G401 (cell line): ENCODE measurements around the gene QKI. TPM values are rescaled to one million over a fixed set of nuclear protein-coding genes. Genes with fewer than 3 reads are reported as not detected.
A peak's percentile ranks its signal among the peaks of the same experiment; 100 is the strongest.
"Not testable (repeated sequence)": the region's sequence is repeated elsewhere in the genome, so short reads cannot be mapped to it uniquely, and the experiment has no call there.

ENCODE experiments used
- DNase-seq: peaks from one replicate; pipeline ENCODE4 v3.0.0-alpha.2; 2015; ENCODE audit warnings: low spot score
- in situ Hi-C: cut with HindIII; loops from 2 replicates; pipeline ENCODE4 v1.10.0; 2016; ENCODE audit warnings: low sequenced_read_pairs, mixed read lengths
- total RNA-seq: library from RNA; depleted of rRNA; stranded (reverse); fragments of >200 nt; shearing (Covaris generic); gene quantifications from 2 replicates; pipeline ENCODE4 v1.2.3, GENCODE V29; 2014

QKI gene
- total RNA-seq, 1 experiment from 2014 or later, result 133 TPM

DNA sequence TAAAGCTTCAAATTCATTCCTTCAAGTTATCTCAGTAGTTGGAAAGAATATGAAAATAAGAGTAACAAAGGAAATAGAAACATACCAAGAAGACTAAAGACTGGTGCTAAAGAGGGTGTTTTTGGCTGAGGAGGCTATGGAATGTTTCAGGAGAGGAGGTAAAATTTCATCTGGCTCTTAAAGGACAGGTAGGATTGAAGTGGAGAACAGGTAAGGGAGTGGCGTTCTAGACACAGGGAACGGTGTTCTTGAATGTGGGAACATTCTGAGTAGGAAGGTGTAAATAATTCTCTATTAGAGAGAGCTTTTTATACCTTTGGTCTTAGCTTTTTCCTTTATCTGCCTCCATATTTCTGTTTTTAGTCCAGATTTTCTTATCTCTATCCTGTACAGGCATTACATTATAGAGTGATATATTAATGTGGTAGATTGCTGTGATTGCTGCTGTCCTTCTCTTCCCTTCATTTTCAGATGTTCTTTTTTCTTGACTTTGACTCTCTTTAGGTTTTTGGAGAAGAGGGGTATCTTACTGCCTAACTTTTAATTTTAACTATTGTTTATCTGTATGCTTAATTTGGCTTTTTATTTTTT, 15.4 kb downstream of the QKI start:
- in situ Hi-C loops, result no loop called here
- DNase-seq, result no peak

- in situ Hi-C loops, result no loop called here
- no peak for DNase-seq
Observed at GRCh38 chr6:163432300-163432699, 17.8 kb downstream of the QKI start.

DNA sequence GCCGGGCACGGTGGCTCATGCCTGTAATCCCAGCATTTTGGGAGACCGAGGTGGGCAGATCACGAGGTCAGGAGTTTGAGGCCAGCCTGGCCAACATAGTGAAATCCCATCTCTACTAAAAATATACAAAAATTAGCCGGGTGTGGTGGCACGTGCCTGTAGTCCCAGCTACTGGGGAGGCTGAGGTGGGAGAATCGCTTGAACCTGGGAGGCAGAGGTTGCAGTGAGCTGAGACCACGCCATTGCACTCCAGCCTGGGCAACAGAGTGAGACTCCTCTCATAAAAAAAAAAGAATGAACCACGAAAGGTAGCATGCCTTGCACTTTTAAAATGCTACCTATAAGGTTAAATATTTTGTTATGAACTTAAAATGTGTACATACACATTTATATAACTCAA, 19.0 kb downstream of the QKI start:
- in situ Hi-C loops, DNase-seq: not testable (repeated sequence)

- in situ Hi-C loops, result no loop called here
- no peak for DNase-seq
Observed at GRCh38 chr6:163435023-163435422, 20.5 kb downstream of the QKI start.

DNA sequence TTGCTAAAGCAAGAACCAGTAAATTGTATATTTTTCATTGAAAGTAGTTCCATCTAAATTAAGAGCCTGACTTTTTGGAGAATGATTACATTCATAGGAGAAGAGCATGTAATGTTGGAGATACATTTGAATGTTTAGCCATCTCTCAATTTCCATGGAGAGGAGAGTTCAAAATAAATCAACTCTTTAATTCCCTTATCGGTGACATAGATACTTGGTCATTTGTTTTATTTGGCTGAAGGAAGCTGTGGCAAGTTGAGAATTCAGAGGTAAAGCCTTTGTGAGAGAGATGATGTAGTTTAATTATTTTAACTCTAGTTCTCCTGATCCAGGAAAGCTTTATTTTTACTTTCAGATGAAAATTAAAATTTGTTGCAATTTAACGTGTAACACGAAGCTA, 22.3 kb downstream of the QKI start:
- in situ Hi-C loops, result no loop called here
- no peak for DNase-seq

GRCh38 chr6:163437466-163437865, 22.9 kb downstream of the QKI start:
- no peak for DNase-seq
- in situ Hi-C loops, result no loop called here

GRCh38 chr6:163438298-163438939, 23.9 kb downstream of the QKI start:
- in situ Hi-C loops, result no loop called here
- DNase-seq, result no peak

- peak; percentile 30 for DNase-seq
- in situ Hi-C loops, result no loop called here
Observed at GRCh38 chr6:163438940-163439335, 24.4 kb downstream of the QKI start.

DNA sequence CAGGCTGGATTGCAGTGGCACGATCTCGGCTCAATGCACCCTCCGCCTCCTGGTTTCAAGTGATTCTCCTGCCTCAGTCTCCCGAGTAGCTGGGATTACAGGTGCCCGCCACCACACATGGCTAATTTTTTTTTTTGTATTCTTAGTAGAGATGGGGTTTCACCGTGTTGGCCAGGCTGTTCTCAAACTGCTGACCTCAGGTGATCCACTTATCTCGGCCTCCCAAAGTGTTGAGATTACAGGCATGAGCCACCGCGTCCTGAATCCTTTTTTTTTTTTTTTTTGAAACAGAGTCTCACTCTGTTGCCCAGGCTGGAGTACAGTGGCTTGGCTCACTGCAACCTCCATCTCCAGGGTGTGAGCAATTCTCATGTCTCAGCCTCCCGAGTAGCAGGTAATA, 24.9 kb downstream of the QKI start:
- in situ Hi-C loops, DNase-seq: not testable (repeated sequence)

GRCh38 chr6:163439997-163440396, 25.5 kb downstream of the QKI start:
- DNase-seq, result no peak
- in situ Hi-C loops, result no loop called here

- in situ Hi-C loops, result no loop called here
- DNase-seq, result no peak
Observed at GRCh38 chr6:163442336-163442735, 27.8 kb downstream of the QKI start.

GRCh38 chr6:163444077-163444476, 29.6 kb downstream of the QKI start:
- no peak for DNase-seq
- in situ Hi-C loops, result no loop called here

GRCh38 chr6:163446549-163446948, 32.0 kb downstream of the QKI start:
- peak; percentile 23 for DNase-seq
- in situ Hi-C loops, result no loop called here

DNA sequence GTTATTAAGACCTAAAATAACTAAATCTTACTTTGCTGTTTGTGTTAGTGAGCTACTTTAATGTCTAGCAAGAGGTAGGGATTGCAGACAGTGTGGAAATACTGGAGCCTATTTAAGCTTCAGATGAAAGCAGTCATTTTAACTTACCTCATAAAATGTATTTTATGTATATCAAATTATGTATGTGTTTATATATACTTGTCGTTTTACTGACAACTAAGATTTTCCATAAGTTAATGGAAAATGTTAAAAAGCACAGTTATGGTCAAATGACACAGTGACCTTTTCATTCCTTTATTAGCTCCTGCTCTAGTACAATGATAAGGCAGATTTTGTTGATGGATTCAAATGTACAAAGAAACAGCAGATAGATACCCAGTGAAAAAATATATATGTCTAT, 34.6 kb downstream of the QKI start:
- no peak for DNase-seq
- in situ Hi-C loops, result no loop called here

DNA sequence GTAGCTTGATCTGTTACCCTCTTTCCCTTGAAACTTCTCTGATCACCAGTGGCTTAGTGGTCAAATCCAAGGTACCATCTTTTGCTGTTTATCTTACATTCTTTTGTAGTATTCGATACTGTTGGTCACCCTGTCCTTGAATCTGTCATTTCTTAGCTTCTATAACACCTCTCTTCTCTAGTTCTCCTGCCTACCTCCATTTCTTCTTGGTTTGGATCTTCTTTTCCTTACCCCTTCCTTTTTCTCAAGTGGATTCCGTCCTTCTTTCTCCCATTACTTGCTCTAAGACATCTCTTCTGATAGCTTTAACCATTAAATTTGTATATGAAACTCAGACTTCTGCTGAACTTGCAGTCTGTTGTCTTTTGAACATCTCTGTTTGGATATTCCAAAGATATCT, 39.9 kb downstream of the QKI start:
- in situ Hi-C loops, result no loop called here
- DNase-seq, result no peak

GRCh38 chr6:163455552-163455951, 41.0 kb downstream of the QKI start:
- in situ Hi-C loops, result no loop called here

DNA sequence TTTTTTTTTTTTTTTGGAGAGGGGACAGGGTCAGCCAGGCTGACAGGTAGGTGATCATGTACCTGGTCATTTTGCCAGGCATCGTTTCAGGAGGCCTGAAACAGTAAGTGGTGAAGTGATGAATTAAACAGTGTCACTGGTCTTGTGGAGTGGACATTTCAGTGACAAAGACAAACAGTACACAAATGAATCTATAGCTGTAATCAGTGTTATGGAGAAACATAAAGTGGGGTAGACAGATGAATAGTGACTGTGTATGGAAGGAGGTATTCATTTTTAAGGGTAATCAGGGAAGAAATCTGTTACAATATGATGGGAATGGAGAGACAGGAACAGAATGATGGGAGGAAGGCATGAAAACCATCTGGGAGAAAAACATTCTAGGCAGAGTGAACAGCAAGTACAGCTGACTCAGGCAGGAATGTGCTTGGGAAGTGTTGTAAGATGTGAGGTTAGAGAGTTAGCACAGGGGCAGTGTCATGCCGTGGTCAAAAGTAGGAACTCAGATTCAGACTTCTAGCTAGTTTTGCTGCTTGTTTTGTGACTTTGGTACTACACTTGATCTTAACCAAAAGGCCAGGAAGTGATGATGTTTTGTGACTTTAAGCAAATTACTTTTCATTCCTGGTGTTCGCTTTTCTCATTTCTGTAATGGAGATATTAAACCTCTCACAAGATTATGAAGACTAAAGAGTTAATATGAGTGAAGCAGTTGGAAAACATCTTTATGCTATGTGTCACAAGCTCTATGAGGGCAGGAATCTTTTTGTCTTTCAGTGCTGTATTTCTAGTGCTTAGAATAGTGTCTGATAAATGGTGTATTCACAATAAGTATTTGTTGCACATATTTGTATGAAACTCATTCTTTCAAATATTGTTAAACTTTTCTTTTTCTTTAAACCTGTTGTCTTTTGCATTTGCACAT, 43.4 kb downstream of the QKI start:
- DNase-seq, result no peak
- in situ Hi-C loops, result no loop called here

More at GRCh38 chr6:163455552-163455951, 41.0 kb downstream of the QKI start:
- no peak for DNase-seq

GRCh38 chr6:163459007-163459406, 44.5 kb downstream of the QKI start:
- in situ Hi-C loops, result no loop called here
- no peak for DNase-seq

DNA sequence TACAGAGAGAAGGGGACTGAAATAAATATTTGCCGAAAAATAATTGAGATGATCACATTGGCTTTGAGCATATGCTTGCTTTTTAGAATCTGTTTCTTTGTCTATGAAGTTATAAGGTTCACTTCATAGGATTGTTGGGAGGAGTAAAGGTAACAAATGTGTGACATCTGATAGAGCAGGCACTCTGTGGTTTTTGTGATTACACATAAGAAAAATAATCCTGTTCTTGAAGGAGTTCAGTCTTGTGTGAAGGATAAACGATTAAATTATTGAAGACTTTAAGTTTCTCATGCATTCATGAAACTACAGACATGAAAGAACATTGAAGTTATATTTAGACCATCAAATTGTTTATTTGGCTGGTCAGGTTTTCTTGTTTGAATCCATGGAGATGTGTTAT, 45.0 kb downstream of the QKI start:
- no peak for DNase-seq
- in situ Hi-C loops, result no loop called here

DNA sequence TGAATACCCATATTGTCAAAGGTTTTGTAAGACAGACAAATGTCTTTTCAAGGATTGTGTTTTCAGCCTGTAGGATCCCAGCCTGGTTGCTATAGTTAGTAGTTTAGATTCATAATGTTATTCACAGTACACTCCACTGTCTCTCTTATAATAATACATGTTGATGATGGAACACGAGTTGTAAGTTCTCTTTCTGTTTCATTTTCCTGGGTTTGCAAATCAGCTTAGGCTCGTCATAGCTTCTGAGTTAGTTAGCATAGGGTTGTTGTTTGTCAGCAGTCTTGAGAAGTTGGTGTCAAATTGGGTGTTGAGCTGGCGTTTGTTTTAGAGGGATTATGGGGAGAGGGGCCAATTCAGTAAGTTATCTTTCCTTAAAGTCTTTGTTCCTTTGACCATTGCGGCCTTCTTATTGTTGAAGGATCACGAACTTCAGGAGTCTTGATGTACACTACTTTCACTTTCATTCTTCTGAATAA, 45.8 kb downstream of the QKI start:
- in situ Hi-C loops, result no loop called here
- DNase-seq, result no peak
